Ovary (tissue), 9 donors: Measurements from ENCODE around the gene CLK2. TPM values are rescaled to one million over a fixed set of nuclear protein-coding genes. Genes with fewer than 3 reads are reported as not detected.

Experiments used
- DNase-seq, 5 donors: peaks; one replicate each; pipeline ENCODE4 v3.0.0-alpha.2; 2019 to 2020
- H3K27ac ChIP-seq, 2 donors: fragments of 200-600 bp; one replicate each; pipeline versions ENCODE4 v1.5.1 to v1.8.0; 2019 to 2022
- H3K27me3 ChIP-seq: fragments of 200-600 bp; one replicate; pipeline ENCODE4 v1.8.0; 2022
- H3K36me3 ChIP-seq: fragments of 200-600 bp; sonication (generic); one replicate; pipeline ENCODE4 v1.5.1; 2019
- H3K4me1 ChIP-seq: one replicate; pipeline ENCODE4 v1.8.1; 2013; ENCODE audit warnings: mild to moderate bottlenecking, moderate library complexity; ENCODE audit not compliant: insufficient read depth
- H3K4me3 ChIP-seq: fragments of 200-600 bp; sonication (generic); one replicate; pipeline ENCODE4 v1.5.1; 2017
- H3K9me3 ChIP-seq, 2 donors: fragments of 200-600 bp in 1 of 2; sonication (generic) in 1 of 2; one replicate each; pipeline versions ENCODE4 v1.5.1 to v1.8.1; 2013 to 2019; ENCODE audit warnings: mild to moderate bottlenecking in 1 of 2, moderate library complexity in 1 of 2
- CTCF ChIP-seq, 3 donors: fragments of 450-650 bp in 2 of 3; fragments of 200-600 bp in 1 of 3; IDR thresholded peaks; one replicate each; pipeline versions ENCODE4 v1.5.1 to v1.8.0; 2016 to 2022; ENCODE audit warnings: antibody characterized with exemption in 3 of 3, mild to moderate bottlenecking in 1 of 3
- EP300 ChIP-seq: sonication (generic); formaldehyde crosslinking; IDR thresholded peaks from one replicate; pipeline ENCODE4 v1.6.1; 2017; ENCODE audit warnings: antibody characterized with exemption
- POLR2A ChIP-seq: fragments of 450-650 bp; IDR thresholded peaks from one replicate; pipeline ENCODE4 v1.6.1; 2017; ENCODE audit warnings: antibody characterized with exemption, mild to moderate bottlenecking, moderate library complexity
- WGBS, 3 donors: extraction: QIAGEN DNeasy Blood & Tissue Kit in 1 of 3; methylation state at CpG; one replicate each; pipeline versions ENCODE4 v1.1.5 to v1.1.7; 2013 to 2017; 5-methylcytosine and 5-hydroxymethylcytosine counted together
- intact Hi-C, 4 donors: fragments of 100-400 bp; cut with DNase I; formaldehyde crosslinking; loops; one replicate each; pipeline versions ENCODE4 v1.11.0 to v1.15.1; 2022 to 2023
- polyA plus RNA-seq, 2 donors: library from polyadenylated mRNA; stranded (reverse); fragments of 200-250 nt in 1 of 2; fragments of 350-450 nt in 1 of 2; fragmentation: Illumina TruSeq in 1 of 2; extraction: RNeasy Lipid Tissue Mini Kit (QIAGEN cat#74804) in 1 of 2; gene quantifications; one replicate each; pipeline ENCODE4 v1.2.3, GENCODE V29; 2013 to 2014
- total RNA-seq, 7 donors: library from RNA; depleted of rRNA in 2 of 7; stranded (reverse); fragments of >200 nt in 2 of 7; fragmentation: NEBNext Ultra II Directional in 3 of 7; extraction: Animal tissue kit (Norgen Biotek cat#: 25700) in 3 of 7; gene quantifications; one replicate each; pipeline versions ENCODE4 v1.1.0 to v1.2.4, GENCODE V29; 2016 to 2023
- donor health status: DM: no; HTN: no; CAD: no; lungs with moderate emphysema.
- donor health status: DM: no; HTN: no; CAD: no.
- donor health status: Bipolar disorder and iron deficiency.
- donor health status: DM: yes; HTN: yes; CAD: no.
- donor health status: DM: no; HTN: no; CAD: no.
- donor health status: DM: yes; HTN: yes; CAD: no.

Gene CLK2
- total and polyA plus RNA-seq, 9 donors: 37.9 to 60.9 (median 50.1) TPM

- H3K27ac ChIP-seq: peak within 1 kb of the TSS; percentile 16 to 58
- TF ChIP-seq EP300: no peak
- TF ChIP-seq POLR2A: peak; percentile 45
- peak in 1 of 3 donors; percentile 37 for TF ChIP-seq CTCF (IDR thresholded peaks at IDR 0.05)
- H3K27me3 ChIP-seq: no peaks in the 10 kb centered on the region
- no peaks in the 10 kb centered on the region for H3K36me3 ChIP-seq
- DNase-seq: peak; percentile 91 to 95 (median 93)
- H3K9me3 ChIP-seq: no peaks in the 10 kb centered on the region
- H3K4me3 ChIP-seq: peak within 1 kb of the TSS; percentile 78
- peaks cover 6% of the 10 kb centered on the region for H3K4me1 ChIP-seq
- intact Hi-C loops: no loop called here
- 0 to 1% (median 0%) methylated on average over 47 of the region's 47 CpGs for WGBS, 3 donors
Observed at GRCh38 chr1:155261852-155262673, 11.2 kb downstream of the CLK2 start, which contains the start of gene SCAMP3. Gene SCAMP3 (minus strand): TSS chr1:155262360. CDS start chr1:155262151, 209 bp downstream.

GRCh38 chr1:155261493-155261851, 11.8 kb downstream of the CLK2 start:
- no peaks in the 10 kb centered on the region for H3K36me3 ChIP-seq
- 0 to 1% (median 0%) methylated on average over 9 of the region's 9 CpGs for WGBS, 3 donors
- intact Hi-C loops: no loop called here
- peak in 1 of 5 donors; percentile 57 for DNase-seq
- H3K4me3 ChIP-seq: peak overlapping the region; percentile 78
- peak overlapping the region; percentile 16 to 58 for H3K27ac ChIP-seq
- TF ChIP-seq EP300 (no peak), POLR2A (no peak), CTCF (IDR thresholded peaks at IDR 0.05) (no peak)
- H3K27me3 ChIP-seq: no peaks in the 10 kb centered on the region
- peaks cover 6% of the 10 kb centered on the region for H3K4me1 ChIP-seq
- H3K9me3 ChIP-seq: no peaks in the 10 kb centered on the region

GRCh38 chr1:155260276-155260675, 13.0 kb downstream of the CLK2 start:
- peak in 1 of 5 donors; percentile 26 for DNase-seq
- H3K9me3 ChIP-seq: no peaks in the 10 kb centered on the region
- no peak overlapping the region for H3K4me3 ChIP-seq
- WGBS, 3 donors: 84 to 95% (median 90%) methylated on average over 5 of the region's 5 CpGs
- no peak overlapping the region for H3K27ac ChIP-seq
- intact Hi-C loops: no loop called here
- H3K4me1 ChIP-seq: peaks cover 6% of the 10 kb centered on the region
- TF ChIP-seq CTCF (IDR thresholded peaks at IDR 0.05): no peak
- no peak for TF ChIP-seq POLR2A
- no peak for TF ChIP-seq EP300
- no peaks in the 10 kb centered on the region for H3K36me3 ChIP-seq
- H3K27me3 ChIP-seq: no peaks in the 10 kb centered on the region

- peak overlapping the region; percentile 94 to 99 for H3K27ac ChIP-seq
- no peaks in the 10 kb centered on the region for H3K27me3 ChIP-seq
- H3K4me3 ChIP-seq: peak overlapping the region; percentile 73
- 68 to 72% (median 71%) methylated on average over 20 of the region's 20 CpGs for WGBS, 3 donors
- intact Hi-C loops: loop anchor here in 2 of 4 donors (5.0 to 10.0 kb wide), 2 partner anchors 66 to 69 kb away; partner anchors contain the start of gene RUSC1 (in 2 of the 2)
- no peaks in the 10 kb centered on the region for H3K9me3 ChIP-seq
- TF ChIP-seq POLR2A (no peak), EP300 (no peak), CTCF (IDR thresholded peaks at IDR 0.05) (no peak)
- H3K4me1 ChIP-seq: peaks cover 8% of the 10 kb centered on the region
- H3K36me3 ChIP-seq: no peaks in the 10 kb centered on the region
- peak in 1 of 5 donors; percentile 46 for DNase-seq
Observed at GRCh38 chr1:155256058-155256852, 17.0 kb downstream of the CLK2 start.
